Measurements from ENCODE around the gene FBXO31.
"Not testable (repeated sequence)": the region's sequence is repeated elsewhere in the genome, so short reads cannot be mapped to it uniquely, and the experiment has no call there.

- not testable (repeated sequence) for TF ChIP-seq EZH2 (IDR thresholded peaks at IDR 0.05; ENCODE audit: insufficient read depth, poor library complexity, severe bottlenecking); EZH2phosphoT487 (IDR thresholded peaks at IDR 0.05; ENCODE audit: insufficient read depth, low read depth)
Measured at GRCh38 chr16:87384875-87385167, 1.2 kb upstream of the FBXO31 start.
